ENCODE measurements around the gene DGKE.

Gene DGKE

DNA sequence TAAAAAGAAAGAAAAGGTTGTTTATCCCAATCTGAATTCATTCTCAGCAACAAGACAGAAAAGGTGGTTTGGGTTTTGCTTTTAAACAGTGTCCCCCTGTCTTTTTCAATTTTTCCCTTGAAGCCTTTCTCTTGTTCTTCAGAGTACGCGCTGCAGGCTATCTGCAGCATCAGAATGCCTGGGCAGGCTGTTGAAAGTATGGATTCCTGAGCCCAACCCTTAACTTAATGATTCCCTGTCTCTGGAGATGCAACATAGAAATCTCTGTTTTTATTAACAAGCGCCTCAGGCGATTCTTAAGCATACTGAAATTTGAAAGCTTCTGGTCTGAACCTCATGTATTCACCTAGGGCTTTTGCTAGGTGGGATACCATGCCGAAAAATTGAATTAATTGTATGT, 32.1 kb downstream of the DGKE start:
- TF ChIP-seq, protein P1, sequence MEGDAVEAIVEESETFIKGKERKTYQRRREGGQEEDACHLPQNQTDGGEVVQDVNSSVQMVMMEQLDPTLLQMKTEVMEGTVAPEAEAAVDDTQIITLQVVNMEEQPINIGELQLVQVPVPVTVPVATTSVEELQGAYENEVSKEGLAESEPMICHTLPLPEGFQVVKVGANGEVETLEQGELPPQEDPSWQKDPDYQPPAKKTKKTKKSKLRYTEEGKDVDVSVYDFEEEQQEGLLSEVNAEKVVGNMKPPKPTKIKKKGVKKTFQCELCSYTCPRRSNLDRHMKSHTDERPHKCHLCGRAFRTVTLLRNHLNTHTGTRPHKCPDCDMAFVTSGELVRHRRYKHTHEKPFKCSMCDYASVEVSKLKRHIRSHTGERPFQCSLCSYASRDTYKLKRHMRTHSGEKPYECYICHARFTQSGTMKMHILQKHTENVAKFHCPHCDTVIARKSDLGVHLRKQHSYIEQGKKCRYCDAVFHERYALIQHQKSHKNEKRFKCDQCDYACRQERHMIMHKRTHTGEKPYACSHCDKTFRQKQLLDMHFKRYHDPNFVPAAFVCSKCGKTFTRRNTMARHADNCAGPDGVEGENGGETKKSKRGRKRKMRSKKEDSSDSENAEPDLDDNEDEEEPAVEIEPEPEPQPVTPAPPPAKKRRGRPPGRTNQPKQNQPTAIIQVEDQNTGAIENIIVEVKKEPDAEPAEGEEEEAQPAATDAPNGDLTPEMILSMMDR (IDR thresholded peaks at IDR 0.05; ENCODE audit: insufficient read depth, low read length, poor library complexity, severe bottlenecking) = no peak
- TF ChIP-seq EZH2phosphoT487 (conservative IDR thresholded peaks at IDR 0.05; ENCODE audit: low read length) = no peak
- peaks cover 7% of the 10 kb centered on the region; the same call in 1 of the 2 replicates for H3K36me3 ChIP-seq (ENCODE audit: low read length)

DNA sequence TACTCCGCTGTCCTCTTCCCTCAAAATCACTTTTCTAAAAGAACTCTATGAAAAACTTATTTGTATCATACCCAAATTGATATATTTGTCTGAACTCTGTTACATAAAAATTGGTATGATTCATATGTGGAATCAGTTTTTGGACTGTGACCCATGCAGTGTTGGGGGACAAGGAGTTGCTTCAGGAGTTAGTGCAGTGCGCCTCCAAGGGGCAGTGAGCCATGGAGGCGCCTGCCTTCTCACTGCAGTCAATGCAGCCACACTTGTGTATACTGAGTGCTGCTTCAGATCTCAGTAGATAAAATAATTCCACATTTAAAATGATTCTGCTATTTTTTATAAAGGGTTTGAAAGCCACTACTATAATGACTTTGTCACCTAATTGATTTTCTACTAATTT, 32.5 kb downstream of the DGKE start:
- no peaks in the 10 kb centered on the region for H4K20me1 ChIP-seq (ENCODE audit: low read depth, low read length)
- no peak overlapping the region for H3K4me3 ChIP-seq (ENCODE audit: insufficient read depth, low read length, poor library complexity, severe bottlenecking)
- no peak overlapping the region for H3K4me2 ChIP-seq (ENCODE audit: low read depth, low read length, poor library complexity, severe bottlenecking)
- H3K36me3 ChIP-seq (ENCODE audit: low read length) = peaks cover 7% of the 10 kb centered on the region; the same call in 1 of the 2 replicates
- H3K79me2 ChIP-seq (ENCODE audit: insufficient read depth, low read length) = no peaks in the 10 kb centered on the region
- no peak overlapping the region for H3K27ac ChIP-seq (ENCODE audit: low read depth, low read length)
- TF ChIP-seq, protein P1 (IDR thresholded peaks at IDR 0.05; ENCODE audit: insufficient read depth, low read length, poor library complexity, severe bottlenecking) = no peak
- no peak for TF ChIP-seq EZH2phosphoT487 (conservative IDR thresholded peaks at IDR 0.05; ENCODE audit: low read length)
- no peaks in the 10 kb centered on the region for H3K9me3 ChIP-seq (ENCODE audit: insufficient read depth, low read length)
- H3K27me3 ChIP-seq (ENCODE audit: low read length) = no peaks in the 10 kb centered on the region
- H3K9ac ChIP-seq (ENCODE audit: low read length) = no peak overlapping the region
- peaks cover 5% of the 10 kb centered on the region; the same call in 1 of the 2 replicates for H3F3A ChIP-seq (ENCODE audit: insufficient read depth)
- H2AFZ ChIP-seq (ENCODE audit: low read depth, low read length, severe bottlenecking) = no peak overlapping the region
- no peaks in the 10 kb centered on the region for H3K9me2 ChIP-seq (replicated peaks; ENCODE audit: insufficient read depth, low read length)

More for the DNA sequence above, 32.1 kb downstream of the DGKE start:
- Histone ChIP-seq H3K4me2 (ENCODE audit: low read depth, low read length, poor library complexity, severe bottlenecking) (no peak overlapping the region), H3K9ac (ENCODE audit: low read length) (no peak overlapping the region), H3F3A (ENCODE audit: insufficient read depth) (peaks cover 5% of the 10 kb centered on the region; the same call in 1 of the 2 replicates), H3K27ac (ENCODE audit: low read depth, low read length) (no peak overlapping the region), H3K27me3 (ENCODE audit: low read length) (no peaks in the 10 kb centered on the region), H3K79me2 (ENCODE audit: insufficient read depth, low read length) (no peaks in the 10 kb centered on the region), H4K20me1 (ENCODE audit: low read depth, low read length) (no peaks in the 10 kb centered on the region), H3K9me2 (replicated peaks; ENCODE audit: insufficient read depth, low read length) (no peaks in the 10 kb centered on the region), H3K9me3 (ENCODE audit: insufficient read depth, low read length) (no peaks in the 10 kb centered on the region), H2AFZ (ENCODE audit: low read depth, low read length, severe bottlenecking) (no peak overlapping the region), H3K4me3 (ENCODE audit: insufficient read depth, low read length, poor library complexity, severe bottlenecking) (no peak overlapping the region)

DNA sequence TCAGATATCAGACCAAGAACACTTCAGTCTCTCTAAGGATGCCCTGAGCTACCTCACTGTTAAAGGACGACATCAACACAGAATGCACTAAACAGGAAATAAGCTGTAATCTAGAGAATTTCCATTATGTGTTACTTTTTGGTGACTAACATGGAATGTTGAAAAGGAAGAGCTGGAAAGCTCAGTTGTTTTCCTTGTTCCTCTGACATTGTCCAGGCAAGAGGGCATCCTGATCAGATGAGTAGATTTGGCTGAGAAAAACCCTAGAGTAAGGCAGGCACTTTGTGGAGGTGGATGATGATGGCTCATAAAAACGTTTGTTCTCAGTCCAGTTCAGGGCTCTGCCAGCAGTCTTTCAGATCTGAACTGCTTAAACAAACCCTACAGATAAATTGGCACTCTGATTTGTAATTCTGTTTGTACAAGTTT, 34.0 kb downstream of the DGKE start:
- TF ChIP-seq, protein P1 (IDR thresholded peaks at IDR 0.05; ENCODE audit: insufficient read depth, low read length, poor library complexity, severe bottlenecking) = no peak
- TF ChIP-seq EZH2phosphoT487 (conservative IDR thresholded peaks at IDR 0.05; ENCODE audit: low read length) = no peak
- H3K9me3 ChIP-seq (ENCODE audit: insufficient read depth, low read length) = no peaks in the 10 kb centered on the region
- no peak overlapping the region for H2AFZ ChIP-seq (ENCODE audit: low read depth, low read length, severe bottlenecking)
- H3K9ac ChIP-seq (ENCODE audit: low read length) = no peak overlapping the region
- H3K4me3 ChIP-seq (ENCODE audit: insufficient read depth, low read length, poor library complexity, severe bottlenecking) = no peak overlapping the region
- H3K79me2 ChIP-seq (ENCODE audit: insufficient read depth, low read length) = no peaks in the 10 kb centered on the region
- H3K27ac ChIP-seq (ENCODE audit: low read depth, low read length) = no peak overlapping the region
- H4K20me1 ChIP-seq (ENCODE audit: low read depth, low read length) = no peaks in the 10 kb centered on the region
- H3K4me2 ChIP-seq (ENCODE audit: low read depth, low read length, poor library complexity, severe bottlenecking) = no peak overlapping the region
- peaks cover 6% of the 10 kb centered on the region; the same call in 1 of the 2 replicates for H3K36me3 ChIP-seq (ENCODE audit: low read length)
- no peaks in the 10 kb centered on the region for H3K9me2 ChIP-seq (replicated peaks; ENCODE audit: insufficient read depth, low read length)
- no peaks in the 10 kb centered on the region for H3K27me3 ChIP-seq (ENCODE audit: low read length)
- peaks cover 5% of the 10 kb centered on the region; the same call in 1 of the 2 replicates for H3F3A ChIP-seq (ENCODE audit: insufficient read depth)
